Measurements from ENCODE around the gene ADK.

DNA sequence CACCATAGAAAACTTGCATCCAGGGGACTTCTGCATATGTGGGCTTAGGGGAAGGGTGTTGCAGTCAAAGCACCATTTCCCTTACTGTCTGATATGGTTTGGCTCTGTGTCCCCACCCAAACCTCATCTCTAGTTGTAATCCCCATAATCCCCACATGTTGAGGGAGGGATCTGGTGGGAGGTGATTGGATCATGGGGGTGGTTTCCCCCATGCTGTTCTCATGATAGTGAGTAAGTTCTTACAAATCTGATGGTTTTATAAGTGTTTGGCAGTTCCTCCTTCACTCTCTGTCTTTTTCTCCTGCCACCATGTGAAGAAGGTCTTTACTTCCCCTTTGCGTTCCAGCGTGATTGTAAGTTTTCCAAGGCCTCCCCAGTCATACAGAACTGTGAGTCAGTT lies 177.4 kb downstream of the ADK start:
- TF ChIP-seq CTCF (IDR thresholded peaks at IDR 0.05) (no peak), POLR2A (IDR thresholded peaks at IDR 0.05) (no peak)

All from lower leg skin (tissue), 3 donors.